LNCaP clone FGC (cell line): ENCODE data around the gene PNPLA5.

Experiments used
- DNase-seq: peaks from one replicate; pipeline ENCODE4 v3.0.0-alpha.2; 2011; ENCODE audit warnings: low read depth
- H3K4me3 ChIP-seq: 2 replicates; pipeline ENCODE4 v1.5.1; 2011; ENCODE audit warnings: mild to moderate bottlenecking, low read depth, low read length, control low read depth
- TF ChIP-seq, protein P1 (sequence below): IDR thresholded peaks from 2 replicates; pipeline ENCODE4 v1.5.1; 2012; ENCODE audit warnings: mild to moderate bottlenecking; ENCODE audit not compliant: control insufficient read depth, insufficient read depth; ENCODE audit errors: extremely low read depth

Gene PNPLA5

GRCh38 chr22:43844560-43845545 lies 47.0 kb downstream of the PNPLA5 start:
- H3K4me3 ChIP-seq: no peak overlapping the region
- DNase-seq: no peak
- TF ChIP-seq, protein P1, sequence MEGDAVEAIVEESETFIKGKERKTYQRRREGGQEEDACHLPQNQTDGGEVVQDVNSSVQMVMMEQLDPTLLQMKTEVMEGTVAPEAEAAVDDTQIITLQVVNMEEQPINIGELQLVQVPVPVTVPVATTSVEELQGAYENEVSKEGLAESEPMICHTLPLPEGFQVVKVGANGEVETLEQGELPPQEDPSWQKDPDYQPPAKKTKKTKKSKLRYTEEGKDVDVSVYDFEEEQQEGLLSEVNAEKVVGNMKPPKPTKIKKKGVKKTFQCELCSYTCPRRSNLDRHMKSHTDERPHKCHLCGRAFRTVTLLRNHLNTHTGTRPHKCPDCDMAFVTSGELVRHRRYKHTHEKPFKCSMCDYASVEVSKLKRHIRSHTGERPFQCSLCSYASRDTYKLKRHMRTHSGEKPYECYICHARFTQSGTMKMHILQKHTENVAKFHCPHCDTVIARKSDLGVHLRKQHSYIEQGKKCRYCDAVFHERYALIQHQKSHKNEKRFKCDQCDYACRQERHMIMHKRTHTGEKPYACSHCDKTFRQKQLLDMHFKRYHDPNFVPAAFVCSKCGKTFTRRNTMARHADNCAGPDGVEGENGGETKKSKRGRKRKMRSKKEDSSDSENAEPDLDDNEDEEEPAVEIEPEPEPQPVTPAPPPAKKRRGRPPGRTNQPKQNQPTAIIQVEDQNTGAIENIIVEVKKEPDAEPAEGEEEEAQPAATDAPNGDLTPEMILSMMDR: no peak

- TF ChIP-seq, protein P1: no peak
- DNase-seq: no peak
- no peak overlapping the region for H3K4me3 ChIP-seq
These were observed 47.9 kb downstream of the PNPLA5 start for GRCh38 chr22:43843783-43844530.

- H3K4me3 ChIP-seq: no peak overlapping the region
- TF ChIP-seq, protein P1: no peak
- no peak for DNase-seq
These were observed 50.1 kb downstream of the PNPLA5 start for GRCh38 chr22:43841742-43842141.

GRCh38 chr22:43840851-43841250 lies 51.0 kb downstream of the PNPLA5 start:
- DNase-seq: no peak
- H3K4me3 ChIP-seq: no peak overlapping the region
- TF ChIP-seq, protein P1: no peak

GRCh38 chr22:43840431-43840830 lies 51.4 kb downstream of the PNPLA5 start:
- TF ChIP-seq, protein P1: no peak
- no peak for DNase-seq
- H3K4me3 ChIP-seq: no peak overlapping the region

DNA sequence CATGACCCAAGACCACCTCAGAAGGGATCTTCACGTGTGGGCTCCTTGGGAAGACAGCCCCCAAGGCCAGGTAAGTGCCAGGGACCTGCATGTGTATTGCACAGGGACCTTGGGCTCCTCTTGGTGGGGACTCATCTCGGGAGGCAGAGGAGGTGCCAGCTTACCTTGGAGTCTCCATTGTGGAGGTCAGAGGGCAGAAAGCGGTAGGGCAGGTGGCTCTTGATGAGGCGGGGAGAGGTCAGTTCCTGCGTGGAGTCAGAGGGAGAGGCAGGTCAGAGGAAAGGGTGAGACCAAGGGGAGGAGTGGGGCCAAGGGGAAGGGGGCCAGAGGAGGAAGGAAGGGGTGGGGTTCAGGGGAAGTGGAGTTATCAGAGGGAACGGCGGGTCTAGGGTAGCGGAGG lies 52.0 kb downstream of the PNPLA5 start:
- DNase-seq: no peak
- no peak overlapping the region for H3K4me3 ChIP-seq
- TF ChIP-seq, protein P1: no peak
